ENCODE measurements around the gene SPSB1.

The SPSB1 gene

DNA sequence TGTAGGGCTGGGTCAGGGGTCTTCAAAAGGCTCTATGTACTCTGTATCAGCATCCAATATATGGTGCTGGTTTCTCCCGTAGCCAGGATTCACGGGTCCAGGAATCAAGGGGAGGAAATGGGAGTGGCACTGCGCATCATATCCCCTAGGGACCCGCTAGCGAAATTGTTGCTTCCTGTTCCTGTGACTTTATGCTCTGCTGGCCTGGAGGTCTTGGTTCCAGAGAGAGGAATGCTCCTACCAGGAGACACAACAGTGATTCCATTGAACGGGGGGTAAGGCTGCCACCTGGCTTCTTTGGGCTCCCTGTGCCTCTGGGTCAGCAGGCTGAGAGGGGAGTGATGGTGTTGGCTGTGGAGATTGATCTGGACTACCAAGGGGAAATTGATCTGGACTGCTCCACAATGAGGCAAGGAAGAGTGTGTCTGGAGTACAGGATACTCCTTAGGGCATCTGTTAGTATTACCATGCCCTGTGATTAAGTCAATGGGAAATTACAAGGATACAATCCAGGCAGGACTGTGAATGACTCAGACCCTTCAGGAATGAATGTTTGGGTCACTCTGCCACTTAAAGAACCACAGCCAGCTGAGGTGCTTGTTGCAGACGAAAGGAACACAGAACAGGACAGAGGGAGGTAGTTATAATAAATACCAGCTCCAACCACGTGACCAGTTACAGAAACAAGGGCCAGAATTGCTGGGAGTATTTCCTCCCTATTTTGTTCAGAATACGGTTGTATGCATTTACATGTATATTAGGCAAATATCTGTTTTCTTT lies 10.2 kb downstream of the SPSB1 start:
- DNase-seq: no peak

- no peak for DNase-seq
Observed at GRCh38 chr1:9303916-9304315, 11.2 kb downstream of the SPSB1 start.

DNA sequence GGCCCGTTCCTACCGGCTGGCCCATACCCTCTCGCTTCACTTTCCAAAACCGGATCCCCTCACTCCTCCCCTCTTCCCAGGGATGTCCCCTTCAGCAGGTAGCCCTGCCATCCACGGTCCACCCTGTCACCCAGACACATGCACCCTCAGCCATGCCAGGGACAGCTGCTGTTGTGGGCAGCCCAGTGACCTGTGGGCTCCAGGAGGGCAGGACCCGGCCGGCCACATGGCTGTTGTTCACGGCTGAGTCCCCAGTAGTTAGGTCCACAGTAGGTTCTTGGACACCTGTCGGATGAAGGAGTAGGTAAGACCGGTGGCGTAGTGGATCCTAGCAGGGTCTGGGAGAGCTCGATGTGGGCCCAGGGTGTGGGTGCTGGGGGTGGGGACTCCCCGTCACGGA lies 12.5 kb downstream of the SPSB1 start:
- no peak for DNase-seq

GRCh38 chr1:9306006-9306405 lies 13.3 kb downstream of the SPSB1 start:
- no peak for DNase-seq

DNA sequence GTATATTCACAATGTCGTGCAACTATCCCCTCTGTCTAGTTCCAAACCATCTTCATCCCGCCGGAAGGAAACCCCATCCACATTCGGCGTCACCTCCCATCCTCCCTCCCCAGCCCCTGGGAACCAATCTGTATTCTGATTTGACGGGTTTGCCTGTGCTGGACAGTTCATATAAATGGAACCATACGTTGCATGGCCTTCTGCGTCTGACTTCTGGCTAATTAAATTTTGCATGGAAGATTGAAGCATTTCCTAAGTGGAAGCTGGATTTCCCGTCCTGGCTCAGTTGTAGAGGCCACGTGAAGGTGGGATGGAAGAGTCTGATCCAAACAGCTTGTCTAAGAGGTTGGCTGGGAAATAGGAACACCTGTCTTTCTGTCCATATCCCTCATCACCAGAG lies 14.6 kb downstream of the SPSB1 start:
- DNase-seq: no peak

DNA sequence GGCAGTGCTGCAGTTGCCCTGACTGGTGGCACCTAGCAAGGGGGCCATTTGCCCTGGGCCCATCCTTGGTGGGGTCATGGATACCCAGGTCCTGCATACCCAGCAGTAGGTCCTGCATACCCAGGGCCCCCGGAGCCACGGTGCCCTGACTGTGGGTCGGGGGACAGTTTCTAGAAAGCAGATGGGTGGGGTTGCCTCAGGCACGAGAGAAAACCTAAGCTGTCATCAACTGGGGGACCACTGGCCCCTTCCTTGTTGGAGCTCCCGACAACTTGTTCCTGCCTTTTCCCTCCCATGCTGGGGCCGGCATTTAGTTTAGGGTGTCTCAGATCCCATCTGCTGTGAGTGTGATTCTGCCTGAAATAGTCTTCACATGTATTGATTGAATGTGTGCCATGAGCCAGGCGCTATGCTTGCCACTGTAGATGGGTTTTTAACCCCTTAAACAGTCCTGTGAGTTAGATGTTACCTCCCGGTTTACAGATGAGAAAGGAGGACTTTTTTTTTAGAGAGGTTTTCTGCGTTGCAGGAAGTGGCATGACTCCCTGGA lies 15.6 kb downstream of the SPSB1 start:
- DNase-seq: no peak

DNA sequence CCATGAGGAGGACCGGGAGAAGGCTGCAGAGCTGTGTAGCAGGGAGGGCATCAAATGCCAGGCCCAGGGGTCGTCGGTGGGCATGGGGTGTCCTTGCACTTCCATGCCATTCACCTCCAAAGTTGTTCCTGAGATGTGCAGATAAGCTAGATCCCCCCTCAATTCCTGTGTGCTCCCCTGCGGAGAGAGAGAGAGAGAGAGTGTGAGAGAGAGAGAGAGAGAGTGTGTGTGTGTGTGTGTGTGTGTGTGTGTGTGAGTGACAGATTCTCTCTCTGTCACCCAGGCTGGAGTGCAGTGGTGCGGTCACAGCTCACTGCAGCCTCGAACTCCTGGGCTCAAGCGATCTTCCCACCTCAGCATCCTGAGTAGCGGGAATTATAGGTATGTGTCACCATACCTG lies 16.4 kb downstream of the SPSB1 start:
- DNase-seq: no peak

GRCh38 chr1:9309991-9310390 lies 17.3 kb downstream of the SPSB1 start:
- DNase-seq: no peak

DNA sequence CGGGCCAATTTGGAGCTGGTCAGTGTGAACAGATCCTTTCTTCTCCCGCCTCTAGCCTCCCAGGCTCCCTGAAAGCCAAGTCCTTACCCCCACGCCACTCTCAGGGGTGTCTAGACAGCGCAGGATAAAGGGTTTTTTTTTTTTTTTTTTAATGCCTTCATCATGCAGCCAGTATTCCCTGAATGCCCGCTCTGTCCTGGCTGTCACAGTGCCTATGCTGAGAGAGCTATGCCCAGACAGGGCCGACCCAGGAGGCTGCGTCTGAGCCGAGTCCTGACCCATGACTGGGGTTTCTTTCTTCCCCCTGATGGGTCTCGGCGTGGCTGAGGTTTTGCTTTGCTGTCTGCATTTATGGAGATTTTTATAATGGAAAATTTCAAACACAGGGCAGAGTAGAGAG lies 18.3 kb downstream of the SPSB1 start:
- no peak for DNase-seq

GRCh38 chr1:9311479-9311878 lies 18.8 kb downstream of the SPSB1 start:
- DNase-seq: no peak

DNA sequence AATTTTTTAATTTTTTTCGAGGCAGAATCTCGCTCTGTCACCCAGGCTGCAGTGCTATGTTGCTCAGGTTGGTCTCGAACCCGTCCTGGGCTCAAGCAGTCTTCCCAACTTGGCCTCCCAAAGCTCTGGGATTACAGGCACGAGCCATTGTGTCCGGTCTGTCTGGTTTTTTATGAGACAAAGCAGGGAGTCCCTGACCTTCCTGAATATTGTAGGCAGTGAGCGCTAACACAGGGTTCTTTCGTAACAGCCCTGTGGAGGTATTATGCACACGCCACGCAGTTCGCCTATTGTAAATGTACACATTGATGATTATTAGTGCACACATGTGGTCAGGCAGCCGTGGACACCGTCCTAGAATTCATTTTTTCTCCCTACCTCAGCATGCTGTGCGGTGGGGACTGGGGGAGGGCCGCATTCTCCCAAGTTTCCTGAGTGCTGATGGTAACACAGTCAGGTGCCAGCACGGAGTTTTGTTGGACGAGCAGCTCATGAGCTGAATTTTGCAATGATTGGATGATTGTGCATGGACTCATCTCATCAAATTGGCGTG lies 19.6 kb downstream of the SPSB1 start:
- no peak for DNase-seq

DNA sequence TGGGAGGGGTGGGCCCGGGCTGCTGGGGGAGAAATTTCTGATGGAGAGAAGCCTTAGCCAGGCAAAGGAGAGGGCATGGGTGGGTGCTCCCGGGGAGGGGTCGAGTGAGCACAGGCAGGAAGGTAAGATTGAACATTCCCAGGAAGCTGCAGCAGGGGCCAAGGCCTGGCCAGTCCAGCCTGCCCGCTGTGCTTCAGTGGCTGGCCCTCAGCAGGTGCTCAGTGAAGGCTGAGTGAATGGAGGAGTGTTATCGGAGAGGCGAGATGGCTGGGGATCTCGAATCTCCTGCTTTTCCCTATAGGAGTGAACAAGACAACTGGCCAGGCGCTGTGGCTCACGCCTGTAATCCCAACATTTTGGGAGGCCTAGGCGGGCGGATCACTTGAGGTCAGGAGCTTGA lies 20.9 kb downstream of the SPSB1 start:
- DNase-seq: no peak

DNA sequence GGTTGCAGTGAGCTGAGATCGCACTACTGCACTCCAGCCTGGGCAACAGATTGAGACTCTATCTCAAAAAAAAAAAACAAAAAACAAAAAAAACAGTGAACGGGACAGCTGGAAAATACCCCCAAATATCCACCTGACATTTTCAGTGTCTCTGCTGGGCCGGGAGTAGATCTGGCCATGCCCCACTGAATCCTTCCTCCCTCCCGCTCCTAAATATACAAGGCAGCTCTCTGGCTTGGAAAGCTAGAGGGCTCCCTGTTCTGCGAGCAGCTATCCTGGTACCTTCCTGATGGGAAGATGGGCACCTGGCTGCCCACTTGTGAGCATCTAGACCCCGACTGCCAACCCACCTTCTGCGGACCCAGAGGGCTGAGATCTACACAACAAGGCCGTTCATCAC lies 21.4 kb downstream of the SPSB1 start:
- DNase-seq: no peak

DNA sequence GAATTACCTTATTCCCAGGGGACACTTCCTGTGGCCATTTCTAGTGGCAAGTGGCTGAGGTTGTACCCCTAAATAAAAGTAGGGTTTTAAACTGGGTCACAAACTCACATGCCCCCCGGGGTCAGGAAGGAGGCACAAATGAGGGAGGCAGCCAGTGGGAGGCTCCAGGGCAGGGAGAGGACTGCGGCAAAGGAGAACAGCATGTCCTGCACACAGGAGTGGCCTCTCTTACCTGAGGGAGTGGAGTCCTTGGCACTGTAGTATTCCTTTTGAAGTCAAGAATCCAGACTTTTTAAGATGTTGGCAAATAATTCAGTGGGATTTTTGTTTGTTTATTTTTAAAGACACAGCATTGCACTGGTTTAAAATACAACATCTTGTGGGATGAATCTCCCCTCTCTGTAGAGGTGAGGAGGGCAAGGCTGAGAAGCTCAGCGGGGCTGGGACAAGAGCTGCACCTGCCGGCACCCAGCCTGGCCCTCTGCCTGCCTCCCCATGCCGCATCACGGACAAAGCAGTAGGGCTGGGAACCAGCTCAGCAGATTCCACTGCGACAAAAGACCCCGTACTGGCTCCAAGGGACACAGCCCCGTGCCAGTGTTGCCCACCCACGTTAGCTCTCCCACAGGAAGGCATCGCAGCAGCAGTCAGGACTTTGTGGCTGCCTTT lies 22.2 kb downstream of the SPSB1 start:
- no peak for DNase-seq

DNA sequence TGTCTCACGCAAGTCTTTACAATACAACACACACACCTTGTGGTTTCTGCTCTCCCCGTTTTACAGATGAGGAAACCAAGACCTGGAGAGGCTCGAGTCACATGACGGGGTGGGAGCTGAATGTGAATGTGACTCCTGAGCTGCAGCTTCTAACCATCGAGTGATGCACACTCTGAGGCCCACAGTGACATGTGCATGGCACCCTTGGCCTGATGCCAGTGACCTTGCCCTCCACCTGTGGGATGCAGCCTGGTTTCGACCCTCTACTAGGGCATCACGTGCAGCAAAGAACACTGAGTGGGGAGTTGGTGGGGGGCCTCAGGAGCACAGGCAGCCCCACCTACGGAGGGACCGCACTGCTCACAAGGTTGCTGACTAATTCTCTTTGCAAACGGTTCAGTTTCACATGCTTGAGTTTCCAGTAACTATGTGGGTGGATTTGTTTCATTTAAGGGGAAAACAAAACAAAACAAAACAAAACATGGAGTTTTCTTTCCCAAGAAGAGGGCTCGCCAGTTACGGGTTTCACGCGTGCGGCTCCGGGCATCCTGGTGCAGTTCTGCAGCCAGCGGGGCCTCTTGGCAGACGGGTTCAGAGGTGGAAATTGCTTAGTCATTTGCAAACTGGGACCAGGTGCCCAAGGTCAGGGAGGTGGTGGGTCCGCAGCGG lies 22.9 kb downstream of the SPSB1 start:
- no peak for DNase-seq

DNA sequence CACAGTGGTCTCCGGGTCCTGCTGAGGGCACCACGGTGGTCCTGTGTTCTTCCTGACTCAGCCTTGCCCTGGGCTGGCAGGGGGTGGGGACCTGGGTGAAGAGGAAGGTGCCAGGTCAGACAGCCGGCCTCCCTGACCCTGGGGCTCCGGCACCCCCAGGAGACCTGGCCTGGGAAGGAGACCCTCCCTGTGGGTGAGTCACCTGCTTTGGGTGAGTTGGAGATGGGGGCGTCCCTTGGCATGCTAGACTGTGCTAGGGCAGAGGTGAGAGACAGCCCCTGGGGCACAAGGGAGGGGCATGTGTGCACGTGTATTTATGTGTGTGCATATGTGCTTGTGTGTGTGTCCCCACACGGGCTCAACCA lies 23.4 kb downstream of the SPSB1 start:
- no peak for DNase-seq

- DNase-seq: no peak
Observed at GRCh38 chr1:9316512-9316911, 23.8 kb downstream of the SPSB1 start.

GRCh38 chr1:9317072-9317471 lies 24.4 kb downstream of the SPSB1 start:
- DNase-seq: no peak

DNA sequence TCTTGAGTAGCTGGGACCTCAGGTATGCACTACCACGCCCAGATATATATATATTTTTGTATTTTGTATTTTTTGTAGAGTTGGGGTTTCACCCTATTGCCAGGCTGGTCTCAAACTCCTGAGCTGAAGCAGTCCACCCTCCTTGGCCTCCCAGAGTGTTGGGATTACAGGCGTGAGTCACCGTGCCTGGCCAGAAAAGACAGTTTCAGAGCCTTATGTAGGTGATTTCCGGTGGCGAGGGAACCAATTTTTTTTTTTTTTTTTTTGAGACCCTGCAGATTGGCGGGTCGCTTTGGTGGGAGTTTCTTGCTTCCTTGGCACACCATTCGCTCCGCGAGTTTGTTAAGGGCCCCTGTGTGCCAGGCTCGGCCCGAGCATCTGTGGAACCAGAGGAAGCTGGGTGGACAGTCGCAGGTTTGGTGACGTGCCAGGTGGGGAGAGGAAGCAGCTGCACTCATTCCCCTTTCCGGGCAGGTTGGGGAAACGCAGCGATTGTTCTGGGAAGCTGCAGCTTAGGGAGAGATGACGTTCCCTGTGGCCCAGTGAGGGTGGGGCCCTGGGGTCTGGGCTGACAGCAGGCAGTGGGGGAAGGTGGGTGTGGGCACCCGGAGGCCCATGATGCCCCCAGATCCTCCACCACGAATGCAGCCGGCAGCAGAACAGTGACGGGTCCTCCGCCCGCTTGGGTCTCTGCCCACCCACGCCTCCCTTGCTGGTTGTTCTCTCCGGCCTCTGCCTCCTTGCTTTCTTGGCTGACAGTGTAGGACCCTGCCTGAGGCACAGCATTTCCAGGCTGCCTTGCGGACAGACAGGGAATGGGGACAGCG lies 25.1 kb downstream of the SPSB1 start:
- no peak for DNase-seq

- no peak for DNase-seq
Observed at GRCh38 chr1:9319208-9319788, 26.6 kb downstream of the SPSB1 start.

- no peak for DNase-seq
Observed at GRCh38 chr1:9319789-9320519, 27.3 kb downstream of the SPSB1 start.
